ENCODE data around the gene GZMM. TPM values are rescaled to one million over a fixed set of nuclear protein-coding genes. Genes with fewer than 3 reads are reported as not detected.

The GZMM gene
- total RNA-seq, 1 donor from 2014 or later, result not detected

DNA sequence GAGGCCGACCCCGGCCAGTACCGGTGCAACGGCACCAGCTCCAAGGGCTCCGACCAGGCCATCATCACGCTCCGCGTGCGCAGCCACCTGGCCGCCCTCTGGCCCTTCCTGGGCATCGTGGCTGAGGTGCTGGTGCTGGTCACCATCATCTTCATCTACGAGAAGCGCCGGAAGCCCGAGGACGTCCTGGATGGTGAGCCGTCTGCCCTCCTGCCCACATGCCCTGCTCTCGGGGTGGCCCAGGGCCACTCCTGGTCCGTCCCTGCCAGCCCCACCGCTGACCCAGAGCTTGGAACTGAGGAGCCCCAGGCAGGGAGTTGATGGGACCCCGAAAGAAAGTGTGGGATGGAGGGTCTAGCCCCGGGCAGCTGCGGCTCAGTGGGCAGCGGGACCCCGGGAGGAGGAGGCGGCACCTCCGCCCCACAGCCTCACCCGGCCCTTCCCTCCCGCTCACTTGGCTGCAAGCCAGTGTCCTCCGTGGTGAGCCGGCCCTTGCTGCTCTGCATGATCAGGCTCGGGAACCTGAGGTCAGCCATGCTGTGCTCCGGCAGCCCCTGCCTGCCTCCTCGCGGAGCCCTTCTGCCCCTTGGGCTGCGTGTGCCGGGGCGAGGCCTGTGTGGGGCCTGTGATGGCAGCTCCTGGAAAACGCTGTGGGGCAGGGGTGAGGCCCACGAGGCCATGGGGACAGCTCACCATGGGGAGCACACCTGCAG is 37.7 kb downstream of the GZMM start:
- no peak for DNase-seq (ENCODE audit: extremely low spot score in 2 of 2)
- H3K4me1 ChIP-seq, result peaks cover 8% of the 10 kb centered on the region
- TF ChIP-seq, protein P1, sequence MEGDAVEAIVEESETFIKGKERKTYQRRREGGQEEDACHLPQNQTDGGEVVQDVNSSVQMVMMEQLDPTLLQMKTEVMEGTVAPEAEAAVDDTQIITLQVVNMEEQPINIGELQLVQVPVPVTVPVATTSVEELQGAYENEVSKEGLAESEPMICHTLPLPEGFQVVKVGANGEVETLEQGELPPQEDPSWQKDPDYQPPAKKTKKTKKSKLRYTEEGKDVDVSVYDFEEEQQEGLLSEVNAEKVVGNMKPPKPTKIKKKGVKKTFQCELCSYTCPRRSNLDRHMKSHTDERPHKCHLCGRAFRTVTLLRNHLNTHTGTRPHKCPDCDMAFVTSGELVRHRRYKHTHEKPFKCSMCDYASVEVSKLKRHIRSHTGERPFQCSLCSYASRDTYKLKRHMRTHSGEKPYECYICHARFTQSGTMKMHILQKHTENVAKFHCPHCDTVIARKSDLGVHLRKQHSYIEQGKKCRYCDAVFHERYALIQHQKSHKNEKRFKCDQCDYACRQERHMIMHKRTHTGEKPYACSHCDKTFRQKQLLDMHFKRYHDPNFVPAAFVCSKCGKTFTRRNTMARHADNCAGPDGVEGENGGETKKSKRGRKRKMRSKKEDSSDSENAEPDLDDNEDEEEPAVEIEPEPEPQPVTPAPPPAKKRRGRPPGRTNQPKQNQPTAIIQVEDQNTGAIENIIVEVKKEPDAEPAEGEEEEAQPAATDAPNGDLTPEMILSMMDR (IDR thresholded peaks at IDR 0.05), result no peak
- TF ChIP-seq POLR2AphosphoS5 (IDR thresholded peaks at IDR 0.05; ENCODE audit: insufficient read depth in 1 of 2, low read depth in 1 of 2) (no peak), POLR2A (IDR thresholded peaks at IDR 0.05) (no peak)
- no peaks in the 10 kb centered on the region for H3K9me3 ChIP-seq
- no peak overlapping the region for H3K27ac ChIP-seq
- intact Hi-C loops (cut with DNase I), result no loop called here
- peaks cover 0 to 37% of the 10 kb centered on the region in 2 donors for H3K36me3 ChIP-seq
- no peaks in the 10 kb centered on the region for H3K27me3 ChIP-seq
- H3K4me3 ChIP-seq, result no peak overlapping the region

DNA sequence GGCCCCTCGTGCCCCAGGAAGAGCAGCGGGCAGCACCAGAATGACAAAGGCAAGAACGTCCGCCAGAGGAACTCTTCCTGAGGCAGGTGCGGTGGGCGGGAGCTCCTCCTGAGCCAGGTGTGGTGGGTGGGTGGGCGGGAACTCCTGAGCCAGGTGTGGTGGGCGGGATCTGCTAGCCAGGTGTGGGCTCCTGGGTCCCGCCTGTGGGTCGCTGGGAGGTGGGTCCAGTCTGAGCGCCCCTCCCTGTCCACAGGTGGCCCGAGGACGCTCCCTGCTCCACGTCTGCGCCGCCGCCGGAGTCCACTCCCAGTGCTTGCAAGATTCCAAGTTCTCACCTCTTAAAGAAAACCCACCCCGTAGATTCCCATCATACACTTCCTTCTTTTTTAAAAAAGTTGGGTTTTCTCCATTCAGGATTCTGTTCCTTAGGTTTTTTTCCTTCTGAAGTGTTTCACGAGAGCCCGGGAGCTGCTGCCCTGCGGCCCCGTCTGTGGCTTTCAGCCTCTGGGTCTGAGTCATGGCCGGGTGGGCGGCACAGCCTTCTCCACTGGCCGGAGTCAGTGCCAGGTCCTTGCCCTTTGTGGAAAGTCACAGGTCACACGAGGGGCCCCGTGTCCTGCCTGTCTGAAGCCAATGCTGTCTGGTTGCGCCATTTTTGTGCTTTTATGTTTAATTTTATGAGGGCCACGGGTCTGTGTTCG is 38.8 kb downstream of the GZMM start:
- H3K27me3 ChIP-seq, result no peaks in the 10 kb centered on the region
- TF ChIP-seq POLR2AphosphoS5 (IDR thresholded peaks at IDR 0.05; ENCODE audit: insufficient read depth in 1 of 2, low read depth in 1 of 2) (no peak), POLR2A (IDR thresholded peaks at IDR 0.05) (no peak)
- TF ChIP-seq, protein P1 (IDR thresholded peaks at IDR 0.05), result no peak
- no peaks in the 10 kb centered on the region for H3K4me1 ChIP-seq
- no peak overlapping the region for H3K27ac ChIP-seq
- no peaks in the 10 kb centered on the region for H3K9me3 ChIP-seq
- H3K4me3 ChIP-seq, result no peak overlapping the region
- intact Hi-C loops (cut with DNase I), result no loop called here
- H3K36me3 ChIP-seq, result peaks cover 0 to 37% of the 10 kb centered on the region in 2 donors
- no peak for DNase-seq (ENCODE audit: extremely low spot score in 2 of 2)

DNA sequence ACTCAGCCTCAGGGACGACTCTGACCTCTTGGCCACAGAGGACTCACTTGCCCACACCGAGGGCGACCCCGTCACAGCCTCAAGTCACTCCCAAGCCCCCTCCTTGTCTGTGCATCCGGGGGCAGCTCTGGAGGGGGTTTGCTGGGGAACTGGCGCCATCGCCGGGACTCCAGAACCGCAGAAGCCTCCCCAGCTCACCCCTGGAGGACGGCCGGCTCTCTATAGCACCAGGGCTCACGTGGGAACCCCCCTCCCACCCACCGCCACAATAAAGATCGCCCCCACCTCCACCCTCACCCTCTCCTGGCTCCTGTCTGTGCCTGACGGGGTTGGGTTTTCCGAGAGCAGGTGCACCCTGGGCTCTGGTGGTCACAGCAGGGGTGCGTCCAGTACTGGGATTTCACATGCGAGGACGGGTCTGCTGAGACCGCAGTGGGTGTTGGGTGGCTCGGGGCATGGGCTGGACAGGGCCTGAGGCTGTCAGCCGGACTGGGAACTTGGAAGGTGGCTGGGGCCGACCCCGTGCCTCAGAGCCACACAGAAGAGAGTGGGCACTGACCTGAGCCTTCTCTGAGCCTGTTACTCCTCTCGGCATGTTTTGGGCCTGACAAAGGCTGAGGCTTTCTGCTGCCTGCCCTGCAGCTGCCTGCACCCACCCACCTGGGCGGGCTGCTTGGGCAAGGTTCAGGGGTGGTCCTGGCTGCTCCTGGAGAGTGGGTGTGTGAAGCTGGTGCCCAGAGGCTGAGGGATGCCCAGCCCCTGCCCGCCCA is 39.5 kb downstream of the GZMM start:
- no peaks in the 10 kb centered on the region for H3K27me3 ChIP-seq
- no peak for DNase-seq (ENCODE audit: extremely low spot score in 2 of 2)
- TF ChIP-seq POLR2A (IDR thresholded peaks at IDR 0.05) (no peak), POLR2AphosphoS5 (IDR thresholded peaks at IDR 0.05; ENCODE audit: insufficient read depth in 1 of 2, low read depth in 1 of 2) (no peak)
- TF ChIP-seq, protein P1 (IDR thresholded peaks at IDR 0.05), result no peak
- H3K9me3 ChIP-seq, result no peaks in the 10 kb centered on the region
- no peak overlapping the region for H3K4me3 ChIP-seq
- peaks cover 6% of the 10 kb centered on the region for H3K4me1 ChIP-seq
- no peak overlapping the region for H3K27ac ChIP-seq
- peaks cover 0 to 32% of the 10 kb centered on the region in 2 donors for H3K36me3 ChIP-seq
- intact Hi-C loops (cut with DNase I), result no loop called here

DNA sequence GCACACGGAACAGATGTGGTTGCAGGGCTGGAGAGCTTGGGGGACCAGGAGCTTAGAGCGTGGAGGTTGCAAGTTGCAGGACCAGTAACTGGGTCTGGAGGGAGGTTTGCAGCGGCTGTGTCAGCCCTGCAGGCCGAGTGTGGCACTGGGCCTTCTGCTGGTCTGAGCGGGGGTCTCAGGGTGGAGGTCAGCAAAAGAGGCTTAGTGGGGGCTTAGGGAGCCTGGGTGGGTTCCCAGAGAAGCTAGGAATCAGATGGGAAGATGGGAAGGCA is 40.1 kb downstream of the GZMM start:
- intact Hi-C loops (cut with DNase I), result no loop called here
- Histone ChIP-seq H3K27me3 (peaks cover 4% of the 10 kb centered on the region), H3K27ac (no peak overlapping the region), H3K4me3 (no peak overlapping the region), H3K9me3 (no peaks in the 10 kb centered on the region), H3K36me3 (peaks cover 0 to 31% of the 10 kb centered on the region in 2 donors), H3K4me1 (peaks cover 11% of the 10 kb centered on the region)
- TF ChIP-seq POLR2A (IDR thresholded peaks at IDR 0.05), result no peak
- TF ChIP-seq, protein P1 (IDR thresholded peaks at IDR 0.05), result no peak
- no peak for TF ChIP-seq POLR2AphosphoS5 (IDR thresholded peaks at IDR 0.05; ENCODE audit: insufficient read depth in 1 of 2, low read depth in 1 of 2)
- no peak for DNase-seq (ENCODE audit: extremely low spot score in 2 of 2)
